ENCODE data around the gene KISS1. TPM values are rescaled to one million over a fixed set of nuclear protein-coding genes. Genes with fewer than 3 reads are reported as not detected.
"Not testable (repeated sequence)": the region's sequence is repeated elsewhere in the genome, so short reads cannot be mapped to it uniquely, and the experiment has no call there.

KISS1 gene
- total and polyA plus RNA-seq, 2 of the 4 experiments (the other 2 are of a cell fraction) = 11.7 to 27.3 TPM

DNA sequence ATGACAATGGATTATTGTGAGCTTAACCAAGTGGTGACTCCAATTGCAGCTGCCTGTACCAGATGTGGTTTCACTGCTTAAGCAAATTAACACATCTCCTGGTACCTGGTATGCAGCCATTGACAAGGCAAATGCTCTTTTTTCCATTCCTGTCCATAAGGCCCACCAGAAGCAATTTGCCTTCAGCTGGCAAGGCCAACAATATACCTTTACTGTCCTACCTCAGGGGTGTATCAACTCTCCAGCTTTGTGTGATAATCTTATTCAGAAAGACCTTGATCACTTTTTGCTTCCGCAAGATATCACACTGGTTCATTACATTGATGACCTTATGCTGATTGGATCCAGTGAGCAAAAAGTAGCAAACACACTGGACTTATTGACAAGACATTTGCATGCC lies 41.2 kb upstream of the KISS1 start:
- H3K4me1 ChIP-seq (ENCODE audit: control insufficient read depth, insufficient read depth, low read length); H2BK120ac ChIP-seq (ENCODE audit: low read depth, low read length); H3K9me3 ChIP-seq (ENCODE audit: control insufficient read depth, insufficient read depth, low read length); H2BK20ac ChIP-seq (ENCODE audit: low read depth, low read length); H3K27ac ChIP-seq (ENCODE audit: insufficient read depth, low read length); H3K4ac ChIP-seq (ENCODE audit: low read depth, low read length); POLR2A ChIA-PET (ENCODE audit: unreplicated experiment); ATAC-seq (ENCODE audit: low read depth); H3K4me2 ChIP-seq (ENCODE audit: low read depth, low read length); H2AK9ac ChIP-seq (replicated peaks; ENCODE audit: low read depth, low read length, poor library complexity); H2BK15ac ChIP-seq (ENCODE audit: low read depth, low read length); H2AFZ ChIP-seq (replicated peaks; ENCODE audit: low read length, poor library complexity); H3K56ac ChIP-seq (ENCODE audit: extremely low read depth, insufficient read depth, low read length); H3K23ac ChIP-seq (ENCODE audit: low read depth, low read length); H4K91ac ChIP-seq (ENCODE audit: insufficient read depth, low read depth, low read length); H2BK5ac ChIP-seq (ENCODE audit: low read depth, low read length, poor library complexity, severe bottlenecking); H3K79me1 ChIP-seq (ENCODE audit: low read depth in 1 of 2, low read length in 2 of 2); dilution Hi-C loops (cut with HindIII; ENCODE audit: low sequenced_read_pairs, unreplicated experiment); H3K14ac ChIP-seq (replicated peaks; ENCODE audit: low read depth, low read length); H3K18ac ChIP-seq (ENCODE audit: low read depth, low read length); H3K9ac ChIP-seq (ENCODE audit: low read depth, low read length); in situ Hi-C loops (cut with MboI; ENCODE audit: low sequenced_read_pairs); H4K20me1 ChIP-seq (ENCODE audit: insufficient read depth, low read length); H2AK5ac ChIP-seq (ENCODE audit: low read depth, low read length); H4K5ac ChIP-seq (ENCODE audit: low read depth, low read length); DNase-seq; intact Hi-C loops (cut with micrococcal nuclease); H3K9me1 ChIP-seq (ENCODE audit: insufficient read depth, low read length); H3K4me3 ChIP-seq (ENCODE audit: insufficient read depth, low read depth, low read length); BruUV-seq (replicated peaks); H4K8ac ChIP-seq (ENCODE audit: low read depth in 2 of 2, low read length in 2 of 2); H3K27me3 ChIP-seq (ENCODE audit: control insufficient read depth, insufficient read depth, low read length); H3K36me3 ChIP-seq (ENCODE audit: control insufficient read depth, insufficient read depth, low read length): not testable (repeated sequence)
- no CpG with 5 or more reads among the region's 1 CpG for WGBS, 2 experiments (ENCODE audit: extremely low coverage in 2 of 2, insufficient read length in 1 of 2)
- CTCF ChIA-PET = interaction anchor here (0.6 kb wide), 1 partner anchor 176 kb away, joined by 3 read pairs; no protein-coding TSS in a partner anchor

Data from IMR-90 (cell line).